Activated CD4-positive, alpha-beta T cell treated with anti-CD3 and anti-CD28 coated beads, Interleukin-2, amount 50 U/mL, for 48 hours (primary cell): ENCODE measurements around the gene SCFD2.
"Not testable (repeated sequence)": the region's sequence is repeated elsewhere in the genome, so short reads cannot be mapped to it uniquely, and the experiment has no call there.

Experiments used
- DNase-seq, 2 experiments: peaks; one replicate each; pipeline ENCODE4 v3.0.0-alpha.2; 2020

Gene SCFD2

DNA sequence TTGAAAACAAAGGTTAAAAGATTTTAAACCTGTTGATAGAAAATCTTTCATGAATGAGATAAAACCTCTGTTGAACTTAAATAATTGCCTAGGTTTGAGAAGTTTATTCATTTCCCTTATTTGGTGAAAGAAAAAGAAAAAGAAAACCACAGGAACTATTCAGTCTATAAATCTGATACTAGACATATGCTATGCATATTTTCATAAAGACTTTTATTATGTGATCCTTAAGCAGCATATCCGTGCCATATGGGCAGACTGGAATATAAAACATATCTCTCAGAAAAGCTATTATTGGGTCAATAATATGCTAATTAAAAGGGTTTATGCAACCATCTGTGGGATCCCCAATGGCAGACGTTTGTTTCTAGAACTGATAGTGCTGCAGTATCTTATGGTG lies 325.0 kb downstream of the SCFD2 start:
- DNase-seq = no peak

DNA sequence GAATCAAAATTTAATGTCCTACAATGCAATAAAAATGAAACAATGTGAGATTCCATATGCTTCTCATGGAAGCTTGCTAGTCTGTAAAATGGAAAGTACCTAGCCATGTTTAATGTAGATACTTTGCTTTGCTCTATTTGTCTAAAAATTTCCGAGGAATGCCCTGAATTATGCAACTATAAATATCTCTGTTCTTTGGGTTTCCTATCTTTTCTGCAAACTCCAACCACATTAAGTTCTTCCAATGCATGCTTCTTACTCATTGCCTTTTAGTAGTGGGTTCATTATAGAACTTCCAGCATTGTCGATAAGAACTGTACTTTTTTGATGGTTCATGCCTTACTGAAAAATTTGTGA lies 325.4 kb downstream of the SCFD2 start:
- no peak for DNase-seq

DNA sequence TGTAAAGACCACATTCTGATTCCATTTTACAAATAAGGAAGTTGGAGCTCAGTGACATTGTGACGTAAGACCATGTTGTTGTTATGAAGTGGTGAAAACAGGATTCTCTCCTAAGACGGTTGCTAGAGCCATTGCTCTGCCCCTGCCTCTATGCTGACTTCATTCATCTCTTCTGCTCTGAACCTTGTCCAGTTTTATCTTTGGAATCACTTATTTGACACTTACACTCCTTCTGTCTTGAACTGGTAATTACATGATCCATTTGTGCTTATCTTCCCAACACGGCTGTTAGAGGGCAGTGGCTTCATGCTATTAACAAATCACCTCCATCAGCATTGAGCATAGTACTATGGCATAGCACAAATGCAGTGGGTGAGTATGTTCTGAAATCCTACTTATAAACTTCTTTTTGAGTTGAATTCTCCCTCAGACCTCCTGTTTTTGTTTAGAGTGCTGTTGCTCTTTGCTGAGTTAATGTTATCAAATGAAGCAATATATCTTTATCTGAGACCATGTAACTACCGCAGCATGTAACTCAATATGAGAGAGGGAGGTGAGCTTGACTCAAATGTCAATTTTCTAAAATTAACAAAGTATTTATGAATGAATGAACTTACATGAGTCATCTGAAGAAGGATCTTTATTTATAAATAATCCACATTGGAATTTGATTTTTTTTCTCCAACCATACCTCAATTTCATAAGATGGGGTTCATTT lies 326.0 kb downstream of the SCFD2 start:
- DNase-seq = no peak

DNA sequence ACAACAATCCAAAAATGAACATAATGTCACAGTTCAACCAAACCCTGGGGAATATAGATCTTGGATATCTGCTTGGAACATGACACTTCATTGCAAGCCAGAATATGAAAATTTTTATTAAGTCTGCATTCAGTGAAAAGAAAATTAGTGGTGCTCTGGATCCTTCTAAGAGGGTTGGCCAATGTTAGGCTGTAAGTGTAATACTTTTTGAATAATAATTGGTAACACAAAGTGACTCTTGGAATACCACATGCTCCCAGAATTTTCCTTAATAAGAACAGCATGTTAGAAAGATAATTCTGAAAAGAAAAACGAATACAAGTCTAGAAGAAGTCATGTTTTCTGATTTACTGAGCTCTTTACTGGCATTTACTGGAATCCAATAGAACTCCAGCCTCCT lies 328.0 kb downstream of the SCFD2 start:
- no peak for DNase-seq

DNA sequence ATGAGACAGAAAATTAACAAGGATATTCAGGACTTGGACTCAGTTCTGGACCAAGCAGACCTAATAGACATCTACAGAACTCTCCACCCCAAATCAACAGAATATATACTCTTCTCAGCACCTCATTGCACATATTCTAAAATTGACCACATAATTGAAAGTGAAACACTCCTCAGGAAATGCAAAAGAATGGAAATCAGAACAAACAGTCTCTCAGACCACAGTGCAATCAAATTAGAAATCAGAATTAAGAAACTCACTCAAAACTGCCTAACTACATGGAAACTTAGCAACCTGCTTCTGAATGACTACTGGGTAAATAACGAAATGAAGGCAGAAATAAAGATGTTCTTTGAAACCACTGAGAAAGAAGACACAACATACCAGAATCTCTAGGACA lies 333.0 kb downstream of the SCFD2 start:
- DNase-seq = not testable (repeated sequence)

DNA sequence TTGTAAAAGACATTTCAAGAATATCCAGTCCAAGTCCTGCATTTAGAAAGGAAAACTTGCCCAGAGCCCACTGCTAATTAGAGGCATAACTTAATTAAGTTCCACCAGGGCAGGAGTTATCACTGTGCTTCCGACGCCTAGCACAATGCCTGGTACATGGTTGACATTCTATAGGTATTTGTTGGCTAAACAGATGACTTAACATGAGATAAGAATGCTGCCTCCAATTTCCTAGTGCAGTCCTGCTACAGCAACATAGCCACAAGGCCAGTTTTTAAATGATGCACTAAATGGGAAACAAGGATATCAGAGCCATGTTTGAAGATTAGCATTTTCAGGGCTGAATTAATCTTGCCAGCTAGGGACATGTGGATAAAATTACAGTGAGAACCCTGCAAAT lies 339.6 kb downstream of the SCFD2 start:
- no peak for DNase-seq

DNA sequence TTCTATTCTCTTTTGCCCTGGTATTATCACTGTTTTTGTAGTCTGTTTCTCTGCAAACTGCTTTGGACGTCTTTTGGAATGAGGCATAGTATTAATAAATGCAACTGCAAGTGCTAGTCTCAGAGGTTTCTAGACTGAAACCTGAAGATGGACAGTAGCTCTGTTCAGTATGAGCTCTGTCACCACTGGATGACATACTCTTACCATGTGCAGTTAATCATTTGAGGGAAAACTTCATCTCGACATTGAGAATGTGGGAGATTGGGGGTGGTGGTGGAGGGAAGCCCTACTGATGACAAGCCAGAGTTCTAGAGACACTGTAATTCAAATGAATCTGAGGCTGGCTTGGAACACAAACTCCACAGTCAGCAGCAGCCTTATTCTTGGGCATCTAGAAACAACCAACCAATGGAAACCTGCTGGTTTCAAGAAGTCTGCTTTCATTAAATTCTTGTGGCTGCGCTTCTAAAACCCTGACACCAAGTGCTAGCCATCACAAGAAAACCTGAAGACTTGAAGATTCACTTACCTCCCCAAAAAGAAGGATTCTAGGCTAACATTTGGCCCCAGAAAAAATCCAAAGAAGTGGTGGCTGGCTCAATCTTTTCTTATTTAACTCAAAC lies 342.1 kb downstream of the SCFD2 start:
- no peak for DNase-seq

DNA sequence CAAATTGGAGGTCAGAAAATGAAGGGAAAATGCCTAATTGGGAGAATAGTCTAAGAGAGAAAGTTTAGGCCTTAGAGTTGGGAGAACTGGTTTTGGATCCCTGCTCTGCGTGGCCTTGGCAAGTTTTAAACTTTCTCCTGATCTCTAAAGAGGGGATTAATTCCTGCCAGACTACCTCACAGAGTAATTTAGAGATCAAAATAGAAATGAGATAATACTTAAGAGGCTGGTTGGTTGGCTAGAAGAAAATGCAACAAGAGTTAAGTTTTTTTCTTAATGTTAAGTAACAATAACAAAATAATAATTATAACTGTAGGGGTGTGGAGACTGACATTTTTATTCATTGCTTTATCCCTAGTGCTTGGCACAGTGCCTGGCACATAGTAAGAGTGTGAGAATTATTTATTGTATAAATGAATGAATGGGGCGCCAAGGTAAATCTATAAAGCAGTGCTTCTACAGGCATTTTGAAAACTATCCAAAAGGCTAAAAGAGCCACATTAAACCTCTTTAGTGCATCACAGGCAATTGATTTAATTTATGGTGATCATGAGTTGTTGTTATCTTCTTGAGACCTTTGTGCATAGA lies 343.3 kb downstream of the SCFD2 start:
- DNase-seq = no peak

DNA sequence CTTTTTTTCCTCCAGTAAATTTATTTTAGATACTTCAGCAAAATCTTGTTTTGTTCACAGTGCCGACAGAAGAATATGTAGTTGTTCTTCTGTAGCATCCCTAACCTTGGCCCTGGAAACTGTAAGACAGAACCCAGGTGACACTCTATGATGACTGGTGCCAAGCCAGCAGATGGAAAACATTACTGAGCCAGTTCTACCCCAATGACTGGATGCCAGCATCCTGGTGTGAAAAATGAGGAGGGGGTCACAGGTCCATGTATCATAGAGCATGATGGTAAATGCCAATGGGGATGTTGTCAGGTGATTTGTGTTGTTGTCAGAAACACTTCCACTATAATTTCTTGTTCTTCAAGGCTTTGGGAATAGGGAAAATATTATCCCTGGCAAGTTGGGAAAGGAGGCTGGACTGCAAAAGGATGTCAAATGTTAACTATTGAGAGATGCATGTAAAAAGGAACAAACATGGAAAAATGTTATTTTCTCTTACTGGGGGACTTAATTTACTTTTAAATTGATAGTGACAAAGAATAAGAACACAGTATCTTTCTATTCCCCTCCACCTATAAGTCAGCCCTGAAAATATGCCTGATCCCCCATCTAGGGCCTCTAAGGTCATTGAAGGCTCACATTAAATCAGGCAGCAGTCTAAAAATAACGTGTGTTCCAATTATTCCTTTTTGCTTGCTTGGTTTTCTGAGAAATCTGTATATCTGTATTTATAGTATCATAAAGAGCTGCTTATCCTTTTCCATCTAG lies 343.9 kb downstream of the SCFD2 start:
- DNase-seq = no peak

DNA sequence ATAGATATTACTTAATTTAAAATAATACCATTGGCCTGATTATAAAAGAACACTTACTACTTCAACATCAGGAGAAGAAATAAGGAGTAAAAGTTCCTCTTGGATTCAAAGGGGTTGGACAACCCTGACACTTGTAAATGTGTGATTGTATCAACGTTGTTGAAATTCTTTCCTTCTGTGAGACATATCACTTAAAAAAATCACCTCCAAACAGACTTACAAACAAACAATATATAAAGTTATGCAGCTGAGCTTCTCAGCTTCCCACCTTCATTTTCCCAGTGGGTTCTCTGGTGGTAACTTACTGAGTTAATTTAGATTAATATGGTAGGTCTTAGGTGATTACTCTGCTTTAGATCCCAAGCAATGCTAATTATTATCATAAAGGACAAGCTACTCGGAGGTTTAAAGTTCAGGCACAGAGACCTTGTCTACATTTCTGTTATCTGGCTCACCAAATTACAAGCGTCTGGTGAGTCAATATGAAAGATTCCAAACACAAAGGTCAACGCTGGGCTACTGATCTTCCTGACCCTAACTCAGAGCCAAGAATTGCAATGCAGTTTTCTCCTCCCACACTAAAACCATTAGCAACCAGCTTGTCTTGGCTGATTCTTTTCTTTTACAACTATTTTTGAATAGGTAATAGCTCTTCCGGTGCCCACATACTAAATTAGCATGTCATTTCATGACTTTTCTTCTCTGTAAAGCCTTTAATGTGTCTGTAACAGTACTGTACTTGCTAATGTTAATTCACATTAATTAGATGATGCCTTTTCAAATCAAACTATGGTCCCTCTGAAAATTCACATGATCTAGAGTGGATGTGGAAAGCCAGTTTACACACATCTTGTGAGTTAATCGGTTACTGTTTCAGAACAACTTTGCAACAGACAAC lies 346.1 kb downstream of the SCFD2 start:
- no peak for DNase-seq

DNA sequence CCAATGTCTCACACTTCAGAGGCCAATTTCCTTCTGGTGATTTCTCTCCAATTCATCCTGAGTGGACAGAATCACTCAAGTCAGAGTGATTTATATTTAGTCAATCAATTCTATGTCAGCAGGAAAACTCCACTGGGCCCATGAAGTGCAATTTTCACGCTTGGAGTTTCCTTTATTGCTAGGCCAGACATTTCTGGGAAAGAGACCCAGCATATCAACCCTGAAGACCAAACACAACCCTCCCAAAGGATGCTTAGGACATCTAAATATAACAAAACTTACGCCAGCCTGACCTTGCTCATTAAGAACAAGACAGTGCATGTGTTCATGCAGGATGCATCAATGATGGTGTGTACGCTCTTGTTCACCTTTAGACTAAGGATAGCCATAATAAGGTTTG lies 347.4 kb downstream of the SCFD2 start:
- no peak for DNase-seq

DNA sequence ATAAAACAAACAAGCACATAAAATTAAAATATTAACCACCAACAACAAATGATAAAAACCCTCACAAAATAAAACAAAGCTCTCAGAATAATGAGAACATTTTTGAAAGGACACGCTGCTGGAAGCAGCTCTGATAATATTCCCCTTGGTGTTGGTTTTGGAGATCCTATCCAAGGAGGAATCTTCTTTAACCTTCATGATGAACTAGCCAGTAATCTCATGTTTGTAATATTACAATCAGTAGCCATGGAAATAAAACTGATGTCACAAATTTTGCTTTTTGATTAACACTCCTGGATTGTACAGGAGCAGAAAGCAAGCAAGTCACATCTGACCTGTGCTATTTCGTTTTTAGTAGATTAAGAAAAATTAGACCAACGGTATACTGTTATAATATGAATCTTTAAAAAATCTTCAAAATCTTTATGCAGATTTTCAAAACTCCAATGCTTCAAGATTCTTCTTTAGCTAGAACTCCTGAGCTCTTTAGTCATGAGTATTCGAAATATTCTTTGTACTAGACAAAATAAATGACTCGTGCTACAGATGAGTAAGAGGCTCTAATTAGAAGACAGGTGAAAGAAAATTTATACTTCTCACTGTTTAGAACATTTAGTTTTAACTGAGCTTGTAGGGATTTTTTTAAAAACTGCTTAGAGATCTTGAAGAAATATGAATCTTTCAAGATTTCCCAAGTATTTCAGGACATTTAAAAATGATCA lies 349.6 kb downstream of the SCFD2 start:
- DNase-seq = no peak

DNA sequence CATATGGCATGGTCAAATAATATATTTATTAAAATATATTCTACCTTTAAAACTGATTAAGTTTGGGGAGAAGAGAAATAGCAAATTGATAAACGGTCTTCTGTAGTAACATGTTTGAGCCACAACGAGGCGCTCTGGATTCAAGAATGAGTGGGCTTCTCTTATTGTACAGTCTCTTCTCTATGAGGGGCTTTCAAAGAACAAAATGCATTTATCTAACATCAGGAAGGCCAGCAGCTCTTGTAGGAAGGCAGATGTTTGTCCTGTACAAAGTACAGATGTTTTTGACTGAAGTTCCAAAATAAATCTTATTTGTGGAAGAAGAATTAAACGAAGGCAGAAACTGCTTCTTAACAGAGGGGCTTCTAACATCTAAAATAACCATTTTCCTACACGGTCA lies 350.2 kb downstream of the SCFD2 start:
- peak; percentile 6 to 25 for DNase-seq

DNA sequence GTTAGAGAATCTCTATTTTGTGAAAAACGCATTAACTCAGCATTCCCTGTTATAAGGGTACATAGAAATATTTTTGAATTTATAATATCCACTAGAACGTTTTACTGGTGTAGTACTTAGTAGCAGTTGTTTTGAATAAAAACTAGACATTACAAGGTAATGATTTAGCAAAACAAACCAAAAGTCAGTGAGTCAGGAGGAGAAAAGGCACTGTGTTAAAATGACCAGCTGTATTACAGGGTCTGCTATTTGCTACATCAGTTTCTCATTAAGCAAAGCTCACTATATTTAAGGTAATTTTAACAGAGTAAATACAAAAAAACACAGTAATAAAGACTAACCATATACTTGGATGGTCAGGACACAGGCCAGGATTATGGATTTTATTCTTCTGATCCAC lies 351.0 kb downstream of the SCFD2 start:
- no peak for DNase-seq

DNA sequence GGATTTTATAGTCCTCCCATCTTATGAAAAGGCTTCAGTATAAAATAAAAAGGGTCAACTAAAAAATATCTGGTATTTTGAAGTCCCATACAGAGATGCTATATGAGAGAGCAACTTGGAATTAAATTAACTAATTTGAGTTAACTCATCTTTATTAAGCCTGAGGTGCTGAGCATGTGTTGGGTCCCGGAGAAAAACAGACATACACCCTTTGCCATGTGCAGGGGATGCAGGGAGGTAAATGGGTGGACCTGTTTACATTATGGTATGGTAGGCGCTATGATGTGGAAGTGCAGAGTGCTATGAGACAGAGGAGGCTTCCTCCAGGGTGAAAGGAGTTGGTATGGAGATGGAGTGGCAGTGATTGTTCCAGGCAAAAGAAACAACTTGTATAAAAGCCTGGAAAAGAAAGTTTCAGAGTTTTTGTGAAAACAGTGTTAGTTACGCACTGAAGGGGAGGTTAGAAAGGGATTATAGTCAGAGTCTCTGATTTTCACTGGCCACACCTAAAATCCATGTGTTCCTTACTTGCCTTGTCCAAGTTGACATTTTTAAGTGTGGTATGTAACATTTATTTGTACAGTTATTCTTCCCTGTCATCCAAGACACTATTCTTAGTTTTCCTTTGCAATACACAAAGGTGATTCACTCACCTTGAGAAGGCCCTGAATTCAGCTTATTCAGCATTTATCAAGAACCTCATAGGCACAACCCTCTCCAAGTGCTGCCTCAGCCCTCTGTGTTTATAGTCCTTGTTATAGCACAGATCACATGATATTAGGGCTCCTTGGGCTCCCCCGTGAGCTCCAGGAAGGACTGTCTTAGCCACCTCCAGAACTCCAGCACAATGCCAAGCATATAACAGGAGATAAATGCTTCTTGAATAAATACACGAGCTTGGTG lies 351.7 kb downstream of the SCFD2 start:
- no peak for DNase-seq

DNA sequence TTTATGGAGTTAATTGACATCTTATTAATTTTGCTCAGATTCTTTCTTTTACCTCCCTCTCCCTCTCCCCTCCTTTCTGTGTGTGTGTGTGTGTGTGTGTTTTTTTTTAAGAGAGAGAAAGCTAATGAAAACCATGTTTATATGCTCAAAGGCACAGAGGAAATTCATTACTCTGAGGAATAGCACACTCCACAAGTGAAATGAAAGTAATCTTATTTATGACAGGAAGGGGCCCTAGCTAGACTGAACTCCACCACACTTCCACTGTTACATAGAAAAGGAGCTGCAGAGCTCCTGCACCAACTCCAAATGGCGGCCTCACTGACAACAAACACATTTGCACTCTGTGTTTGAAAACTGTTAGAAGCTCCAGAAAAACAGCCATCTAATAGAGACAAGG lies 353.1 kb downstream of the SCFD2 start:
- DNase-seq = no peak

DNA sequence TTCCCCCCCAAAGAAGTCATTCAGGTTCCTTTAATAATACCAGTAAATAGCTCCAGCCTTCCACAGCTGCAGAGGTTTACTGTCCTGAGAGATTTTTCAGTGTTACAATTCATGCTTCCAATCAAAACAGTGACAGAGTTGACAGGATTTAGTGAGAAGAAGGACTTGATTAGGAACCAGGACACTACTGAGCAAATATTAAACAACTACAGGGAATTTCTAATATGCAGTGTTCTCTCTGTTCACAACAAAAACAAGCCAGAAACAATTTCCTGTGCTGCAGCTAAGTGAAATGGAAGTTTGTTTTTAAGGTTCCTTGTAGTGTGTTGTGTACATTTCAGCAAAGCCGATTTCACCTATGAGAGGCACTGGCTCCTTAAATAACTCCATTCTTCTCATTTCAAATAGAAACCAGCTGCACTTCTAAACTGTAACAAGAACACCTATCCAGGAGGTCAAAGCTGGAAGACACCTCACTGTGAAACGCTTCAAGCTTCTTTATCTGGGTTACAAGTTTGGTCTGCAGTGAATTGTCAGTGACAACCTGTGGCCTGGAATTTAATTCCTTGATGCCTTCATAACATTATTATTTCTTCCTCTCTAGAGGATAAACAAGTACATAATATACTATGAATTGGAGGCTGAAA lies 354.5 kb downstream of the SCFD2 start:
- DNase-seq = no peak

DNA sequence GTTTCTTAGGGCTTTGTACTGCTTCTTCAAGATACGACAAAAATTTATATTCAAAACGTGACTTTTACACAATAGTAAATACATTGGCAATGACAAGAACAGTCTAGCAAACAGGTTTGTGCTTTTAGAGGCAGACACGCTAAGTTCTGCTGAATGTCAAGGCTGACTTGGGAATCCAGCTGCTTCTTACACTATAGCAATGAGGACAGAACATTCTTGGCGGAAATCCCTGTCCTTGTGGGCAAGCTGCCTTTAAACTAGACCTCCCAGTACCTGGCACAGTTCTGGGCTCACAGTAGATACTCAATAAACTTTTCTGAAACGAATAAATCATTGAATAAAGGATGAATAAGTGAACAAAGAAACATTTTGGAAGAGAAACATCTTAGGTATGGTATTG lies 355.5 kb downstream of the SCFD2 start:
- no peak for DNase-seq

DNA sequence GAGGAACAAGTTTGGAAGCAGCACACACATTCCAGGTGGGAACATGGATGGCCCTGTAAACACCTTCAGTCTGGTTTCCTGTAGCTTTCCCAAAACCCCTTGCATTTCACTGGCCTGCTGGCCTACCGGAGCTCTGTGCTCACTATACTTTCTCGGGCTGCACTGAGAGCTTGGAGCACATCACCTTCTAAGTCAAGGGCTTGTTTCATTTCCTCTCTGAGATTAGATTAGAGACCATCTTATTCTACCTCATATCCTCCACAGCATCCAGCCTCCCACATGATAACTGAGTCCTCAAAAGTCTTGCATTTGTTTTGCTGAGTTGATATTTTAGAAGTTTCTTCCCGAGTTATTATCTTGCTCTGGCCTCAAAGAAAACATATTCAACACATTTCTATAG lies 356.0 kb downstream of the SCFD2 start:
- no peak for DNase-seq

DNA sequence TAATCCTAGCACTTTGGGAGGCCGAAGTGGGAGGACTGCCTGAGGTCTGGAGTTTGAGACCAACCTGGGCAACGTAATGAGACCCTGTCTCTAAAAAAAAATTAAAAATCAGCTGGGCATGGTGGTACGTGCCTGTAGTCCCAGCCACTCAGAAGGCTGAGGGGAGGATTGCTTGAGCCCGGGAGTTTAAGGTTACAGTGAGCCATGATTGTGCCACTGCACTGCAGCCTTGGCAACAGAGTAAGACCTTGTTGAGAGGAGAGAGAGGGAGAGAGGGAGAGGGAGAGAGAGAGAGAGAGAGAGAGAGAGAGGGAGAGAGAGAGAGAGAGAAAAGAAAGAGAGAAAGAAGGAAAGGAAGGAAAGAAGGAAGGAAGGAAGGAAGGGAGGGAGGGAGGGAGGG lies 358.8 kb downstream of the SCFD2 start:
- no peak for DNase-seq

DNA sequence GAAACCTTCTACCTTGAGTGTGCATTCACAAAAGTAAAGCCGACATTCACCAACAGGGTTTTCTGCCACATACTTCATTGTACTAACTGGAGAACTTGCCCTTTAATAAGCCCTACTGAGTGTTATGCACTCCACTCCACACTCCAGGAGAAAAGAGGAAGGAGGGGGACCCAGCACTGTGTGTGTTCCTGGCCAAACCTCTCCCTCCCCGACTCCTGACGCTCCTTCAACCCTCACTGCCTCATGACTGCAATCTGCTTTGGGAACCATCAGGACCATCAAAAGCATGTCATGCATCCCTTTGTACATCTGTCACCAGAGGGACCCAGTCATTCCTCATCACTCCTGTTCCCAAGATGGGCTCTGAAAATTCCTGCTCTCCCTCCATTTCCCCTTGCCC lies 360.1 kb downstream of the SCFD2 start:
- no peak for DNase-seq
